Brain microvascular endothelial cell (primary cell): ENCODE data around the gene HDAC6.

ENCODE experiments used
- DNase-seq: peaks from one replicate; pipeline ENCODE4 v3.0.0-alpha.2; 2020
- H3K27ac ChIP-seq: fragments of 250-450 bp; sonication (Bioruptor Pico); 2 replicates; pipeline ENCODE4 v1.5.1; 2020; ENCODE audit warnings: mild to moderate bottlenecking, moderate library complexity
- H3K27me3 ChIP-seq: fragments of 250-450 bp; sonication (Bioruptor Pico); replicated peaks from 2 replicates; pipeline ENCODE4 v1.5.1; 2020; ENCODE audit warnings: mild to moderate bottlenecking
- H3K36me3 ChIP-seq: fragments of 250-450 bp; sonication (Bioruptor Pico); replicated peaks from 2 replicates; pipeline ENCODE4 v1.5.1; 2020; ENCODE audit warnings: mild to moderate bottlenecking
- H3K4me3 ChIP-seq: 2 replicates; pipeline ENCODE4 v1.5.1; 2011; ENCODE audit warnings: low read depth, mild to moderate bottlenecking, control low read depth, low read length, moderate library complexity
- in situ Hi-C: cut with HindIII; loops from 2 replicates; pipeline ENCODE4 v1.10.0; 2017; ENCODE audit warnings: low sequenced_read_pairs, low pct_ligation_motif_present
- TF ChIP-seq, protein P1 (sequence below): IDR thresholded peaks from 2 replicates; pipeline ENCODE4 v1.5.1; 2011; ENCODE audit warnings: low read depth, mild to moderate bottlenecking, moderate library complexity, low read length, control low read depth, inconsistent platforms; ENCODE audit errors: missing control alignments

Gene HDAC6

DNA sequence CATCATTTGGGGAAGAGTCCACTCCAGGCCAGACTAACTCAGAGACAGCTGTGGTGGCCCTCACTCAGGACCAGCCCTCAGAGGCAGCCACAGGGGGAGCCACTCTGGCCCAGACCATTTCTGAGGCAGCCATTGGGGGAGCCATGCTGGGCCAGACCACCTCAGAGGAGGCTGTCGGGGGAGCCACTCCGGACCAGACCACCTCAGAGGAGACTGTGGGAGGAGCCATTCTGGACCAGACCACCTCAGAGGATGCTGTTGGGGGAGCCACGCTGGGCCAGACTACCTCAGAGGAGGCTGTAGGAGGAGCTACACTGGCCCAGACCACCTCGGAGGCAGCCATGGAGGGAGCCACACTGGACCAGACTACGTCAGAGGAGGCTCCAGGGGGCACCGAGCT is 21.2 kb downstream of the HDAC6 start:
- DNase-seq, result no peak
- H3K27ac ChIP-seq, result no peak overlapping the region
- H3K27me3 ChIP-seq, result peaks cover 11% of the 10 kb centered on the region
- TF ChIP-seq, protein P1, sequence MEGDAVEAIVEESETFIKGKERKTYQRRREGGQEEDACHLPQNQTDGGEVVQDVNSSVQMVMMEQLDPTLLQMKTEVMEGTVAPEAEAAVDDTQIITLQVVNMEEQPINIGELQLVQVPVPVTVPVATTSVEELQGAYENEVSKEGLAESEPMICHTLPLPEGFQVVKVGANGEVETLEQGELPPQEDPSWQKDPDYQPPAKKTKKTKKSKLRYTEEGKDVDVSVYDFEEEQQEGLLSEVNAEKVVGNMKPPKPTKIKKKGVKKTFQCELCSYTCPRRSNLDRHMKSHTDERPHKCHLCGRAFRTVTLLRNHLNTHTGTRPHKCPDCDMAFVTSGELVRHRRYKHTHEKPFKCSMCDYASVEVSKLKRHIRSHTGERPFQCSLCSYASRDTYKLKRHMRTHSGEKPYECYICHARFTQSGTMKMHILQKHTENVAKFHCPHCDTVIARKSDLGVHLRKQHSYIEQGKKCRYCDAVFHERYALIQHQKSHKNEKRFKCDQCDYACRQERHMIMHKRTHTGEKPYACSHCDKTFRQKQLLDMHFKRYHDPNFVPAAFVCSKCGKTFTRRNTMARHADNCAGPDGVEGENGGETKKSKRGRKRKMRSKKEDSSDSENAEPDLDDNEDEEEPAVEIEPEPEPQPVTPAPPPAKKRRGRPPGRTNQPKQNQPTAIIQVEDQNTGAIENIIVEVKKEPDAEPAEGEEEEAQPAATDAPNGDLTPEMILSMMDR, result no peak
- H3K4me3 ChIP-seq, result no peak overlapping the region
- H3K36me3 ChIP-seq, result no peaks in the 10 kb centered on the region
- in situ Hi-C loops, result no loop called here

DNA sequence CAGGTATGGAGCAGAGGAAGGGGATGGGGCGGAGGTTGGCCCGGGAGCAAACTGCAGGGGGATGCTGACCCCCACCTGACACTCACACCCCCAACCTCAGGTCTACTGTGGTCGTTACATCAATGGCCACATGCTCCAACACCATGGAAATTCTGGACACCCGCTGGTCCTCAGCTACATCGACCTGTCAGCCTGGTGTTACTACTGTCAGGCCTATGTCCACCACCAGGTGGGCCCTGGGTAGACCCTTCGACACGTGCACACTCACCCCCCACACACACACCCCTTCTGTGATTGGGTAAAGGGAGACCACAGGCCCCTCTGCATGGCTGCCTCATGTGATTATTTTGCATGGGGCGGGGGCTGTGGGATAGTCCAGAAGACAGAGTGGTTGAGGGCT is 22.2 kb downstream of the HDAC6 start:
- peaks cover 11% of the 10 kb centered on the region for H3K27me3 ChIP-seq
- no peak overlapping the region for H3K27ac ChIP-seq
- in situ Hi-C loops, result no loop called here
- DNase-seq, result no peak
- H3K4me3 ChIP-seq, result no peak overlapping the region
- H3K36me3 ChIP-seq, result no peaks in the 10 kb centered on the region
- TF ChIP-seq, protein P1, result no peak

DNA sequence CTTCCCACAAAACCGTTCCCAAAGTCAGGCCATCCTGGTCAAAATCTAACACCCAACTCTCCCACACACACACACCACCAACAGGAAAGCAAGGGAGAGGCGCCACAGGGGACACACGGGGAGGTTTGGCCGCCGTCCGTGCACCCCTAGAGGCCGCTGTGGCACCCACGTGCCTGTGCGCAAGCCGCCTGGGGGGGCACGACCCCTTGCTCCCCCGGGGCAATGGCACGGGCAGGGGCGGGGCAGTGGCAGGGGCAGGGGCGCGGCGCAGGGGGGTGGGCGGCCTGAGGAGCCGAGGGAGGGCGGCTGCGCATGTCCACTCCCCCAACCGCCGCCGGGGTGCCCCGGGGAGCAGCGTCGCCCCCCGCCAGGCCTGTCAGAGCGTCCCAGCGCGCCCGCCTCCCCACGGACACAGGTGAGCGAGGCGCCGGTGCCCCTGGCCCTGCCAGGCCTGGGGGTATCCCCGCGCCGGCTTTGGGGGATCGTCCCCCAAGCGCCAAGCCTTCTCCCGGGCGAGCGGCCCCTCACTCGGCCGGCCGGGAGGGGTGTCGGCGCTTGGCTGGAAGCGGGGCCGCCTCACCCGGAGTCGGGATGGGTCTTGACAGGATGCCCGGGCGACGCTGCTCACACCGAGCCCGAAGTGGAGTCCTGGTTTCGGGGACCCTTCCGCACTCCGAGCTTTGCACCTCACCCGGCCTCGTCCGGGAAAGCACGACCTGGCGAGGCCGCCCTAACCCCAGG is 24.4 kb downstream of the HDAC6 start, which contains the start of gene ERAS:
TSS of gene ERAS (plus strand) at position 379 of the 741 bp plus-strand sequence. CDS start 2,611 bp downstream, outside the sequence.
- in situ Hi-C loops, result no loop called here
- Histone ChIP-seq H3K27ac (no peak within 1 kb of the TSS), H3K27me3 (peaks cover 11% of the 10 kb centered on the region), H3K4me3 (no peak within 1 kb of the TSS), H3K36me3 (no peaks in the 10 kb centered on the region)
- TF ChIP-seq, protein P1, result peak; percentile 4
- no peak for DNase-seq

DNA sequence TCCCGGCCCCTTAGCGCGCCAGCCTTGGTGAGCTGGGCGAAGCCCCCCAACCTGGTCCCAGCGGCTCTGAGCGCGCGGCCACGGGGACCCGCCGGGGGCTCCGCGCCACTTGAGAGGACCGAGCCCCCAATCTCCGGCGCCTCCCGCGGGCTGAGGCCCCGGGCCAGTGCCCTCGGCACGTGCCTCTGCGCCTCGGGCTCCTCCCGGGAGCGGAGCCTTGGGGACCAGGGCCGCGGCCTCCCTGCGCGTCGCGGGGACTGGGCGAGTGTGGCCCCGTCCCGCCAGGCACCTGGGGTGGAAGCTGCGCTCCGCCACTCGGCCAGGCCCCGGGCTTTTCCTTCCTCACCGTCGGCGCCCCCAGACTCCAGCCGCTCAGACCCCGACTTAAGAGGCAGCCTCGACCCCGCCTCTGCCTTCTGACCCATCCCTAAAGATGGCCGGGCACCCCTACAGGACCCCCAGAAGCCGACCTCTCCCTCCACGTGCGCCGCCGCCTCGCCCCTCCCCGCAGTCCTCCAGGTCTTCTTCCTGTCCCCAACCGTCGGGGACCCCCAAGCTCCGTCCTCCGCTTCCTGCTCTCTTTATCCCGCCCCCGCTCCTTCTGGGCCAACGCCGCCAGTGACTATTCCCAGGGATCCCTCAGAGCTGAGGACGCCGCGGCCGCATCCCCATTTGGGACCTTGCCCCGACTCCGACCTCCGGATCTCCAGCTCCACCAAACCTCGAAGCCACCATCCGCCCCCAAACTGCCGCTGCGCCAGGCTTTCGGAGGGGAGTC is 25.2 kb downstream of the HDAC6 start:
- peaks cover 11% of the 10 kb centered on the region for H3K27me3 ChIP-seq
- in situ Hi-C loops, result no loop called here
- H3K27ac ChIP-seq, result no peak overlapping the region
- no peak overlapping the region for H3K4me3 ChIP-seq
- no peak for DNase-seq
- TF ChIP-seq, protein P1, result no peak
- H3K36me3 ChIP-seq, result no peaks in the 10 kb centered on the region

DNA sequence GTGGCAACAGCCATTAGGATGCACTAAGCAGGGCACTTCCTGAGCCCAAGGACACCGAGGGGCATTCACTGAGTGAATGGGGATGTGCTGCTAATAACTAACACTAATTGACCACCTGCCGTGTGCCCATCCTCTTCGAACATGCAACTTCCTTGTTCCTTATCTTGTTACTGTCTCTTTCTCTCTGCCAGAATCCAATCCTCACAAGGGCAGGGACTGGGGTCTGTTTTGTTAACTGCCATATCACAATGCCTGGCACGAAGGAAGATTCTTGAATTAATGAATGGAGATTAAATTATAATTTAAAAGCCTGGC is 25.7 kb downstream of the HDAC6 start:
- in situ Hi-C loops, result no loop called here
- no peak overlapping the region for H3K27ac ChIP-seq
- H3K27me3 ChIP-seq, result peaks cover 11% of the 10 kb centered on the region
- DNase-seq, result no peak
- H3K36me3 ChIP-seq, result no peaks in the 10 kb centered on the region
- TF ChIP-seq, protein P1, result no peak
- no peak overlapping the region for H3K4me3 ChIP-seq
